Measurements from ENCODE around the gene FAM53B.

DNA sequence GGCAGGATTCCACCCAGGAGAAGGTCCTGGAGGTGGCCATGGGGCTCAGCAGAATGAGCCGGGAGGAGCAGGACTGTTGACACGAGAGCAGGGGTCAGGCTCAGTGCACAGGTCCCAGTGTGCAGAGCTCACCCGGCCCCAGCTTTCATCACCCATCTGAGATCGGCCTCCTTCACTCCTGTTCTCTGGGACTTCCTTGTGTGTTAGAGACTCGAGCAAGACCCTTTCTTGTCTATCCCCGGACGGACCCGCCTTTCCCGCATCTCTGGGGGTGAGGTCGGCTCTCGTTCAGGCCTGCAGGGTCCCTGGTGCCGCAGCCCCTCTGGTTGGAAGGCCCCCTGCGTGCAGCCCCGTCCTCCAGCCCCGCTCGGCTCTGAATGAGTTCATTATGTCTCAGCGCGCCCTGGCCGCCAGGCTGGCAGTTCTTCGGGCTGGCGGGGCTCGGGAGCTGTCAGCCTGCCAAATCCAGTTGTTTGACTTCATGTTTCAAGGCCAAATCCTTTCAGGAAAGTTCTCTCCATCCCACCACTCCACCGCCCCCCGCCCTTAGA lies 154.6 kb downstream of the FAM53B start:
- TF ChIP-seq, protein P1, sequence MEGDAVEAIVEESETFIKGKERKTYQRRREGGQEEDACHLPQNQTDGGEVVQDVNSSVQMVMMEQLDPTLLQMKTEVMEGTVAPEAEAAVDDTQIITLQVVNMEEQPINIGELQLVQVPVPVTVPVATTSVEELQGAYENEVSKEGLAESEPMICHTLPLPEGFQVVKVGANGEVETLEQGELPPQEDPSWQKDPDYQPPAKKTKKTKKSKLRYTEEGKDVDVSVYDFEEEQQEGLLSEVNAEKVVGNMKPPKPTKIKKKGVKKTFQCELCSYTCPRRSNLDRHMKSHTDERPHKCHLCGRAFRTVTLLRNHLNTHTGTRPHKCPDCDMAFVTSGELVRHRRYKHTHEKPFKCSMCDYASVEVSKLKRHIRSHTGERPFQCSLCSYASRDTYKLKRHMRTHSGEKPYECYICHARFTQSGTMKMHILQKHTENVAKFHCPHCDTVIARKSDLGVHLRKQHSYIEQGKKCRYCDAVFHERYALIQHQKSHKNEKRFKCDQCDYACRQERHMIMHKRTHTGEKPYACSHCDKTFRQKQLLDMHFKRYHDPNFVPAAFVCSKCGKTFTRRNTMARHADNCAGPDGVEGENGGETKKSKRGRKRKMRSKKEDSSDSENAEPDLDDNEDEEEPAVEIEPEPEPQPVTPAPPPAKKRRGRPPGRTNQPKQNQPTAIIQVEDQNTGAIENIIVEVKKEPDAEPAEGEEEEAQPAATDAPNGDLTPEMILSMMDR (IDR thresholded peaks at IDR 0.05), result no peak
- no peak for TF ChIP-seq POLR2A (IDR thresholded peaks at IDR 0.05; ENCODE audit: low read depth)

Measured in esophagus muscularis mucosa (tissue), 3 donors.